IMR-90 (cell line): ENCODE results near the gene ANKS3.

Experiments used
- CTCF ChIP-seq: conservative IDR thresholded peaks from 2 replicates; pipeline ENCODE4 v1.5.1; 2012; ENCODE audit warnings: mild to moderate bottlenecking, low read depth, low read length, improper control_type of control experiment
- ELK1 ChIP-seq: fragments of 150-350 bp; IDR thresholded peaks from 2 replicates; pipeline ENCODE4 v1.6.1; 2016; ENCODE audit warnings: low read depth, mild to moderate bottlenecking, low read length, moderate library complexity, borderline replicate concordance
- MAFK ChIP-seq: IDR thresholded peaks from 2 replicates; pipeline ENCODE4 v1.6.1; 2012; ENCODE audit warnings: low read depth, low read length, improper control_type of control experiment
- MAZ ChIP-seq: IDR thresholded peaks from 2 replicates; pipeline ENCODE4 v1.6.1; 2012; ENCODE audit warnings: low read depth, mild to moderate bottlenecking, low read length, improper control_type of control experiment, moderate library complexity, borderline replicate concordance
- RAD21 ChIP-seq: IDR thresholded peaks from 2 replicates; pipeline ENCODE4 v1.6.1; 2012; ENCODE audit warnings: low read length, improper control_type of control experiment
- SMC3 ChIP-seq: fragments of 150-350 bp; IDR thresholded peaks from 2 replicates; pipeline ENCODE4 v1.6.1; 2016; ENCODE audit warnings: low read depth, mild to moderate bottlenecking, antibody characterized with exemption, low read length, moderate library complexity

GRCh38 chr16:4729876-4730275 is 4.2 kb downstream of the ANKS3 start:
- TF ChIP-seq MAZ, result no peak
- TF ChIP-seq CTCF, result no peak
- no peak for TF ChIP-seq SMC3
- TF ChIP-seq RAD21, result no peak
- no peak for TF ChIP-seq MAFK
- no peak for TF ChIP-seq ELK1
